GDM1 (cell line): ENCODE measurements around the gene WNT9A.
"Not testable (repeated sequence)": the region's sequence is repeated elsewhere in the genome, so short reads cannot be mapped to it uniquely, and the experiment has no call there.

ENCODE experiments used
- DNase-seq: peaks from one replicate; lab custom pipeline; 2025; lab: John Stamatoyannopoulos, UW

Gene WNT9A

GRCh38 chr1:227910511-227911153 is 37.1 kb downstream of the WNT9A start:
- no peak for DNase-seq

DNA sequence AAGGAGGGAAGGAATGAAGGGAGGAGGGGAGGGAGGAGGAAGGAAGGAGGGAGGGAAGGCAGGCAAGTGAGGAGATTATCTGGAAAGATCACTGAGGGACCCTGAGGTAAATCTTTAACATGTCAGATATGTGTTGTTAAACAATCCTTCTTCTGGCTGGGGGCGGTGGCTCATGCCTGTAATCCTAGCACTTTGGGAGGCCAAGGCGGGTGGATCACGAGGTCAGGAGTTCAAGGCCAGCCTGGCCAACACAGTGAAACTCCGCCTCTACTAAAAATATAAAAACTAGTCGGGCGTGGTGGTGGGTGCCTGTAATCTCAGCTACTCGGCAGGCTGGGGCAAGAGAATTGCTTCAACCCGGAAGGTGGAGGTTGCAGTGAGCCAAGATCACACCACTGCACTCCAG is 37.8 kb downstream of the WNT9A start:
- DNase-seq: not testable (repeated sequence)

GRCh38 chr1:227909188-227909587 is 38.5 kb downstream of the WNT9A start:
- no peak for DNase-seq

- DNase-seq: no peak
These were observed 39.4 kb downstream of the WNT9A start for GRCh38 chr1:227908359-227908758.

DNA sequence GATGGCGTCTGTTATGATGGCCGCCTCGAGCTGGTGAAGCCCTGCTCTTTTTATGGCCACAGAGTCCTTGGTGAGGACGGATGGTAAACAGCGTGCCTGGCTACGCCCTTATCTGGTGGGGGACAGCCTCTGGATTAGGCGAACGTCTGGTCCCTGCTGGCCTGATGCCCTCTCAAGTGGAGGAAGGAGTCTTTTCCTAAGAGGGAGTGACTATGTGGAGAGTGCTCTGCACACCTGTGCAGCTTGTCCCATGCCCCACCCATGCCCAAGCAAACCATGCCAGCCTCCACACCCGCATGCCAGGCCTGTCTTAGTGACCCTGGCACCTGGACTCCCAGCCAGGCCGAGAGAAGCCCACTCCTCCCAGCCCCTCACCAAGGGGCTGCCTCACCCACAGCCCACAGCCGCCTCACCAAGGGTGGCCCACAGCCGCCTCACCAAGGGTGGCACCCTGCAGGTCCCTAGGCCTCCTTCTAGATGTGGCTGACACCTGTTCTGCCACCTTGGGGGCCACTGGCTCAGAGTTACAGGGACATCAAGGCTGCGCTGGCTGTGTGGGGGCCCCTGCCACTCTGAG is 40.2 kb downstream of the WNT9A start:
- no peak for DNase-seq

DNA sequence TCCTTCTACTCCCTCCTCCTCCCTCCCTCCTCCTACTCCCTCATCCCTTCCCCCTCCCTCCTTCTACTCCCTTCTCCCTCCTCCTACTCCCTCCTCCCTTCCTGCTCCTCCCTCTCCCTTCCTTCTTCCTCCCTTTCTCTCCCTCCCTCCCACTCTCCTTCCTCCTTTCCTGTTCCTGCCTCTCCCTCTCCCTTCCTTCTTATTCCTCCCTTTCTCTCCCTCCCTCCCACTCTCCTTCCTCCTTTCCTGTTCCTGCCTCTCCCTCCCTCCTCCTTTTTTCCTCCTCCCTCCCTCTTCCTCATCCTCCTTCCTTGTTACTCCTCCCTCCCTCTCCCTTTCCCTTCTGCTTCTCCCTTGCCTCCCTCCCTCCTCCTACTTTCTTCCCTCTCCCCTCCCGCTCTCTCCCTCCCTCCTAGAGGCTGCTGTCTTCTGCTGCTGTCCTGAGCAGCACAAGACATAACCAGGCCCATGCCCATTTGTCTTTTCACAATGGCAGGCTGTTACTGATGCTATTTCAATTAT is 41.1 kb downstream of the WNT9A start:
- no peak for DNase-seq

DNA sequence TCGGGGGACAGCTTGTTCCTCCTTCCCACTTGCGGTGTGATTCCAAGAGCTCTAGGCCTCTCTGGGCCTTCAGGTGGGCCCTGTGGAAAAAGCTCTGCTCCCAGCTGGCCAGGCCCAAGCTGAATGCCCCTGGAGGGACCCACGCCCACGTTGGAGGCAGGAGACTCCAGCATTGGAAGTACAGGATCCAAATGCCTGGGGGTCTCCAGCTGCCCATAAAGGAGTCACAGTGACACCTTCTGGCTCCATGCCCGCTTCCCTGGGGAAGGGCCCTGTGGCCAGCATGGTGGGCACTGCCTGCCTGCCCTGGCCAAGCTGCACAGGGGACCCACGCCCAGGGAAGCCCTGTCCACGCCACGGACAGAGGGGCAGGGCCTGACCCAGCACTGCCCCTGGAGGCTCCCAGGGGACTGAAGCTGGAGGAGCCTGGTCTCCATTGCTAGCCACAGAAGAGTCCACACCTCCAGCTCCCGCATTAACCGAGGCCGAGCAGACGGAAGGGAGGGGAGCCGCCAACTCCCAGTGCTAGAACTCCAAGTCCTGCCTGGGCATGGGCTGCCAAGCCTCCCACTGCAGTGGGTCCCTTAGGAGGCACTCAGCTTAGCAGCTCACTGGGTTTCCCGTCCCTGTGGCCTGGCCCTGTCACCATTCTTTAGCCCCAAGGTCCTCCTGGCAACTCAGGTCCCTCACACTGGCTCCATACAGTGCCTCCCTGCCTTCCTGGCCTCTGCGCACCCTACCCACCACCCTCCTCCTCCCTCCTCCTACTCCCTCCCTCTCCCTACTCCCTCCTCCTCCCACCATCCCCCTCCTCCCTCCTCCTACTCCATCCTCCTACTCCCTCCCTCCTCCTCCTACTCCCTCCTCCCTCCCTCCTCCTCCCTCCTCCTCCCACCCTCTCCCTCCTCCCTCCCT is 41.9 kb downstream of the WNT9A start:
- DNase-seq: no peak

- DNase-seq: no peak
These were observed 43.0 kb downstream of the WNT9A start for GRCh38 chr1:227904541-227905335.

GRCh38 chr1:227903614-227904501 is 43.9 kb downstream of the WNT9A start:
- DNase-seq: no peak

- no peak for DNase-seq
These were observed 44.6 kb downstream of the WNT9A start for GRCh38 chr1:227903061-227903521.

DNA sequence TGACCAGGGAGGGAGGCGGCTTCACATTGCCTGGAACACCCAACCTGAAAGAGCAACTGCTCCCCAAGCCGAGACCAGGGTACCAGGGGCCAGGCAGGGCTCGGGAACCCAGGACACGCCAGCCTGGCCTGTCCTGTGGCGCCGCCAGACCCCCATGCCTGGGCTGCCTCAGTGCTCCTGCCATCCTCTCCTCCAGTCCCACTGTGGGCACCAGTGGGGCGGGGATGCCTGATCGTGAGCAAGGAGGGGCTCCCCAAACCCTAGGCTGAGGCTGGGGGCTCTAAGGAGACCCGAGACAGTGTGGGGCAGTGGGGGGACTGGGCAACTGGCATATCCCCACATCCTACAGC is 45.1 kb downstream of the WNT9A start:
- DNase-seq: no peak

DNA sequence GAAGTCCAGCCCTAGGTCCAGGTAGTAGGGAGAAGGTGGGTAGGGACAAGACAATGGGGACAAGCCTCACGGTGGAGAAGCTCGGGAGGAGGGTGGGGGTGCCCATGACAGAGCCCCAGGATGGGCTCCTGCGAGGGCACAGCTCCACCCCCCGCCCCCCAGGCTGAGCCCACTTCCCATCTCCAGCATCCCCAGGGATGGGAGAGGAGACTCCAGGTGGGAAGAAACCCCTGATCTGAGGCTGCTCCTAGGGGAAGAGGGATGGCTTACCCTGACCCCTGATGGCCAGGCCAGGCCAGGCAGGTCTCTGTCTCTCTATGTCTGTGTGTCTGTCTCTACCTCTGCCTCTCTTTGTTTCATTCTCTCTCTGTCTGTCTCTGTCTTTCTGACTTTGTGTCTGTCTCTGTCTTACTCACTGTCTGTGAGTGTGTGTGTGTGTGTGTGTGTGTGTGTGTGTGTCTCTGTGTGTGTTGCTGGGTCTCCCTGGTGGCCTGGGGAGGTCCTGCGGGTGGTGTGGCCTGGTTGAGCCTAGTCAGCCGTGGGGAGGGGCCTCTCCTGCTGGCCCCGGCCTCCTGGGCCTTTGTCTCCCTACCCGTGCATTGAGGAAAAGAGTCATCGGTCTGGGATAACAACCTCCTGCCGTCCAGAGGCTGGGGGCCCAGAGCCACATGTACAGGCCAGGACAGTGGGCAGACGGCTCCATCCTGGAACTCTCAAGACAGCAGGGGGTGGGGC is 45.7 kb downstream of the WNT9A start:
- DNase-seq: no peak

GRCh38 chr1:227901239-227901905 is 46.4 kb downstream of the WNT9A start:
- DNase-seq: no peak

DNA sequence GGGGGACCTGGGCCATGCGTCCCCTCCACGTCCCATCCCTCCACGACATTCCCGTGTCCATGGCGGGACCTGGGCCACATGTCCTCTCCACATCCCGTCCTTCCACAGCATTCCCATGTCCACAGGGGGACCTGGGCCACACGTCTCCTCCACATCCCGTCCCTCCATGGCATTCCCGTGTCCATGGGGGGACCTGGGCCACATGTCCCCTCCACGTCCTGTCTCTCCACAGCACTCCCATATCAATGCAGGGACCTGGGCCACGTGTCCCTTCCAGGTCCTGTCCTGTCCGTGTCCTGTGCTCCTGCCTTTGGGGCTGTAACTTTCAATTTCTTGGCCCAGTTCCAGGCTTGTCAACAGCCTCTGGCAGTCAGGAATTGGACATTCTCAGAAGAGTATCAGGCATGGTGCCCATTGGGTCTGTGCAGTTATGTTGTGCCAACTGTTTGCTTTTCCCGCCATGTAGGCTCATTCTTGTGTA is 47.1 kb downstream of the WNT9A start:
- DNase-seq: no peak

- no peak for DNase-seq
These were observed 47.8 kb downstream of the WNT9A start for GRCh38 chr1:227899820-227900449.

DNA sequence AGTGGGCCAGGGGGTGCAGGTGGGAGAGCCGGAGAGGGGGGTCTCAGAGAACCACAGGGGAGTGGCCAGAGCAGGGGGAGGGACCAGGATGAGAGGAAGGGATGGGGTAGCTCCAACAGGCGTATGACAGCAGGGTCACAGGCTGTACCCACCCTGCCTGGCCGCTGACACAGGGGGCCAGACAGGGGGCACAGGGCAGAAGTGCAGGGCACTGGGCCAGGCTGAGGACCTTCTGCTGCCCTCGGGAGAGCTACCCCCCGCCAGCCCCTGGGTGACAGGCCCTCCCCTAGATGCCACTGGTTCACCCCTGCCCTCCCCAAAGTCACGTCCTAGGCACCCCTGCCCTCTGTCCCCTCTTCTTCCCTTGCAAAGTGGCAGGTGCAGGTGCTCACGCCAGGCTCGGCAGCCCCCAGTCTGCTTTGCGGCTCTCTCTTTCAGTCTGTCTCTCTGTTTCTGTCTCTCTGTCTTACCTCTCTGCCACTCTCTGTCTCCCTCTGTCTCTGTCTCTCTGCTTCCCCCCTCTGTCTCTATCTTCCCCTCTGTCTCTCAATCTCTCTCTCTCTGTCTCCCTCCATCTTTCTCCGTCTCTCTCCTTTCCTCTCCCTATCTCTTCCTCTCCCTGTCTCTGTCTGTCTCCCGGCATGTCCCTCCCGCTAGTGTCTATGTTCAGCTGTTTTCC is 48.5 kb downstream of the WNT9A start:
- no peak for DNase-seq

- DNase-seq: no peak
These were observed 49.1 kb downstream of the WNT9A start for GRCh38 chr1:227898502-227899140.
